ENCODE measurements around the gene VCX.

Gene VCX

GRCh38 chrX:7872042-7872441 lies 29.1 kb downstream of the VCX start:
- ChIA-PET POLR2A (ENCODE audit: low non-redundant PET) (no interaction called here), CTCF (interaction anchor here (0.6 kb wide), 1 partner anchor 80 kb away, joined by 4 read pairs; no protein-coding TSS in a partner anchor)
- DNase-seq (ENCODE audit: low spot score): no peak
- TF ChIP-seq CTCF (conservative IDR thresholded peaks at IDR 0.05; ENCODE audit: low read depth): no peak
- H3K27ac ChIP-seq: no peak overlapping the region

- CTCF ChIA-PET: no interaction called here
- POLR2A ChIA-PET (ENCODE audit: low non-redundant PET): no interaction called here
- DNase-seq (ENCODE audit: low spot score): no peak
- H3K27ac ChIP-seq: no peak overlapping the region
- no peak for TF ChIP-seq CTCF (conservative IDR thresholded peaks at IDR 0.05; ENCODE audit: low read depth)
Observed at GRCh38 chrX:7876957-7877356, 34.0 kb downstream of the VCX start.

- DNase-seq (ENCODE audit: low spot score): no peak
- ChIA-PET POLR2A (ENCODE audit: low non-redundant PET) (no interaction called here), CTCF (interaction anchor here (0.7 kb wide), 1 partner anchor 68 kb away, joined by 5 read pairs; no protein-coding TSS in a partner anchor)
- no peak overlapping the region for H3K27ac ChIP-seq
- TF ChIP-seq CTCF (conservative IDR thresholded peaks at IDR 0.05; ENCODE audit: low read depth): no peak
Observed at GRCh38 chrX:7889135-7889534, 46.2 kb downstream of the VCX start.

GRCh38 chrX:7889680-7890079 lies 46.7 kb downstream of the VCX start:
- no peak overlapping the region for H3K27ac ChIP-seq
- ChIA-PET CTCF (interaction anchor here (0.6 to 0.7 kb wide), 2 partner anchors 68 to 1279 kb away, joined by 3 to 5 read pairs; no protein-coding TSS in a partner anchor), POLR2A (ENCODE audit: low non-redundant PET) (no interaction called here)
- TF ChIP-seq CTCF (conservative IDR thresholded peaks at IDR 0.05; ENCODE audit: low read depth): no peak
- DNase-seq (ENCODE audit: low spot score): peak; percentile 0

GRCh38 chrX:7891928-7892327 lies 49.0 kb downstream of the VCX start:
- TF ChIP-seq CTCF (conservative IDR thresholded peaks at IDR 0.05; ENCODE audit: low read depth): no peak
- POLR2A ChIA-PET (ENCODE audit: low non-redundant PET): no interaction called here
- no peak overlapping the region for H3K27ac ChIP-seq
- DNase-seq (ENCODE audit: low spot score): no peak
- CTCF ChIA-PET: no interaction called here

Measured in RWPE1 (cell line).